B cell (primary cell): ENCODE results near the gene ADAM12. TPM values are rescaled to one million over a fixed set of nuclear protein-coding genes. Genes with fewer than 3 reads are reported as not detected.

ENCODE experiments used
- ATAC-seq: fragments of 200-7000 bp; cut with Tn5 transposase; one replicate; pipeline ENCODE4 v1.10.0; 2021; ENCODE audit warnings: low read depth, mild to moderate bottlenecking, moderate number of reproducible peaks, moderate library complexity
- CTCF ChIA-PET: fragments of 350-600 bp; sonication (Branson Sonifier 250); formaldehyde crosslinking; loops from one replicate; lab custom pipeline; 2021; ENCODE audit warnings: antibody characterized with exemption, inconsistent platforms; lab: Charles Lee
- POLR2A ChIA-PET: fragments of 350-600 bp; sonication (Branson Sonifier 250); formaldehyde crosslinking; loops from one replicate; lab custom pipeline; 2021; ENCODE audit warnings: antibody characterized with exemption; lab: Charles Lee
- DNase-seq: peaks from one replicate; pipeline ENCODE4 v3.0.0; 2013
- H2AFZ ChIP-seq: 2 replicates; pipeline ENCODE4 v1.6.1; 2012; ENCODE audit warnings: mild to moderate bottlenecking, low read depth, low read length; ENCODE audit not compliant: insufficient read depth, poor library complexity, severe bottlenecking
- H3K27ac ChIP-seq, 2 donors: 1 replicate in 1 of 2; 2 replicates in 1 of 2; pipeline ENCODE4 v1.5.1; 2012 to 2013; ENCODE audit warnings: low read length in 2 of 2, mild to moderate bottlenecking in 2 of 2, moderate library complexity in 1 of 2
- H3K27me3 ChIP-seq, 4 experiments: fragments of 200-600 bp in 1 of 4; sonication (generic) in 1 of 4; replicated peaks in 1 of 4; 1 replicate in 2 of 4; 2 replicates in 2 of 4; pipeline versions ENCODE4 v1.6.1 to v1.7.0; 2013 to 2016; ENCODE audit warnings: low read length in 3 of 4, mild to moderate bottlenecking in 2 of 4, mixed read lengths in 1 of 4, moderate library complexity in 1 of 4; ENCODE audit not compliant: insufficient read depth in 4 of 4, control insufficient read depth in 3 of 4; ENCODE audit errors: control extremely low read depth in 1 of 4
- H3K36me3 ChIP-seq, 2 experiments: replicated peaks in 1 of 2; 1 replicate in 1 of 2; 2 replicates in 1 of 2; pipeline versions ENCODE4 v1.6.1 to v1.7.1; 2013; ENCODE audit warnings: low read length in 1 of 2; ENCODE audit not compliant: insufficient read depth in 2 of 2, control insufficient read depth in 1 of 2; ENCODE audit errors: control extremely low read depth in 1 of 2, extremely low read depth in 1 of 2
- H3K4me1 ChIP-seq, 2 donors: fragments of 200-600 bp in 1 of 2; sonication (generic) in 1 of 2; 1 replicate in 1 of 2; 2 replicates in 1 of 2; pipeline versions ENCODE4 v1.5.1 to v1.6.1; 2013 to 2017; ENCODE audit warnings: low read length in 2 of 2; ENCODE audit not compliant: control insufficient read depth in 2 of 2, insufficient read depth in 2 of 2
- H3K4me2 ChIP-seq: replicated peaks from 2 replicates; pipeline ENCODE3; 2012; ENCODE audit warnings: mild to moderate bottlenecking, low read depth, low read length; ENCODE audit not compliant: poor library complexity, severe bottlenecking
- H3K4me3 ChIP-seq, 5 experiments: fragments of 200-600 bp in 1 of 5; sonication (generic) in 1 of 5; 1 replicate in 3 of 5; 2 replicates in 2 of 5; pipeline versions ENCODE4 v1.5.1 to v1.7.0; 2011 to 2016; ENCODE audit warnings: low read length in 4 of 5, mild to moderate bottlenecking in 4 of 5, low read depth in 2 of 5, control low read depth in 1 of 5, moderate library complexity in 1 of 5; ENCODE audit not compliant: insufficient read depth in 1 of 5; ENCODE audit errors: control extremely low read depth in 1 of 5, extremely low read depth in 1 of 5
- H3K79me2 ChIP-seq: fragments of 200-600 bp; sonication (generic); one replicate; pipeline ENCODE4 v1.6.0; 2016; ENCODE audit warnings: low read length; ENCODE audit not compliant: control insufficient read depth, insufficient read depth
- H3K9ac ChIP-seq: fragments of 200-600 bp; sonication (generic); 2 replicates; pipeline ENCODE4 v1.6.1; 2017; ENCODE audit warnings: mild to moderate bottlenecking, low read length, moderate library complexity
- H3K9me3 ChIP-seq, 3 donors: one replicate each; pipeline versions ENCODE4 v1.6.1 to v1.7.1; 2013; ENCODE audit warnings: low read length in 2 of 3; ENCODE audit not compliant: control insufficient read depth in 2 of 3, insufficient read depth in 1 of 3; ENCODE audit errors: control extremely low read depth in 1 of 3
- H4K20me1 ChIP-seq: 2 replicates; pipeline ENCODE4 v1.6.0; 2012; ENCODE audit warnings: mild to moderate bottlenecking, low read length; ENCODE audit not compliant: insufficient read depth, control insufficient read depth, poor library complexity, severe bottlenecking
- H3K27ac Mint-ChIP-seq: one replicate; pipeline ENCODE4 v1.8.0; 2021; ENCODE audit warnings: mixed read lengths
- H3K27me3 Mint-ChIP-seq: one replicate; pipeline ENCODE4 v1.8.0; 2021; ENCODE audit warnings: mixed read lengths
- H3K4me1 Mint-ChIP-seq: one replicate; pipeline ENCODE4 v1.8.0; 2021; ENCODE audit warnings: mixed read lengths
- H3K4me3 Mint-ChIP-seq: one replicate; pipeline ENCODE4 v1.8.0; 2021; ENCODE audit warnings: mixed read lengths
- H3K9me3 Mint-ChIP-seq: one replicate; pipeline ENCODE4 v1.8.0; 2022; ENCODE audit warnings: mixed read lengths; ENCODE audit not compliant: insufficient read depth
- EZH2 ChIP-seq: IDR thresholded peaks from 2 replicates; pipeline ENCODE4 v1.6.1; 2012; ENCODE audit warnings: borderline replicate concordance, low read depth, mild to moderate bottlenecking, moderate library complexity, low read length; ENCODE audit not compliant: insufficient read depth, poor library complexity, severe bottlenecking
- WGBS: methylation state at CpG from one replicate; pipeline ENCODE4 v1.1.5; 2013; ENCODE audit warnings: missing lambda C conversion rate; ENCODE audit not compliant: insufficient coverage; 5-methylcytosine and 5-hydroxymethylcytosine counted together
- intact Hi-C: fragments of 100-400 bp; cut with micrococcal nuclease; formaldehyde crosslinking; loops from one replicate; pipeline ENCODE4 v1.10.0; 2022
- polyA plus RNA-seq: library from polyadenylated mRNA; depleted of rRNA; stranded (reverse); fragments of >200 nt; gene quantifications from 2 replicates; pipeline ENCODE4 v1.2.3, GENCODE V29; 2012
- total RNA-seq, 2 donors: library from RNA; stranded (reverse); fragments of 120-200 nt in 1 of 2; gene quantifications; 1 replicate in 1 of 2; 2 replicates in 1 of 2; pipeline versions ENCODE4 v1.2.3 to v1.2.4, GENCODE V29; 2013 to 2022
- TF ChIP-seq, protein P1 (sequence below): fragments of 200-600 bp; IDR thresholded peaks from one replicate; pipeline ENCODE4 v1.8.0; 2022; ENCODE audit warnings: antibody characterized with exemption, mild to moderate bottlenecking

The ADAM12 gene
- total and polyA plus RNA-seq, 2 donors (not counting 1 experiment from before 2014, with no cell fraction given), result 0.01 to 0.22 TPM

DNA sequence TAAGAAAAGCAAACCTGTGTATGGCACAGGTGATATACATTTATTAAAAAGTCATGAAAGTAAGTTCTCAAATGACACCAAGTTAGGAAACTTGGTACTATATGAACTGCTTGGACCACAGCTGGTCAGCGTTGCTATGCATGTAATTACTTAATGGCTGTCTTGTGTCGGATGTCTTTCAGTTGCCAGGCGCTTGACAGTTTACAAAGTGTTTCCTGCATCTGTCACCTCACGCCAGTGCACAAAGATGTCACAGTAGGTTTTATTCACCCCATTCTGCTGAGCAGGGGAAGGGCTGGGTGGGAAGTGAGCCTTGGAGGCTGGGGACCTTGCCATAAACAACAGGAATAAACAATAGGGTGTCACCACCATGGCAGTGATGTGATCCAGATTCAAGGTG lies 35.8 kb downstream of the ADAM12 start:
- Mint-ChIP-seq H3K9me3 (peaks cover 4% of the 10 kb centered on the region), H3K4me3 (no peak overlapping the region), H3K27me3 (peaks cover 8% of the 10 kb centered on the region), H3K4me1 (no peaks in the 10 kb centered on the region), H3K27ac (no peak overlapping the region)
- ATAC-seq (no peak), DNase-seq (no peak)
- no peaks in the 10 kb centered on the region for H3K36me3 ChIP-seq
- TF ChIP-seq, protein P1, sequence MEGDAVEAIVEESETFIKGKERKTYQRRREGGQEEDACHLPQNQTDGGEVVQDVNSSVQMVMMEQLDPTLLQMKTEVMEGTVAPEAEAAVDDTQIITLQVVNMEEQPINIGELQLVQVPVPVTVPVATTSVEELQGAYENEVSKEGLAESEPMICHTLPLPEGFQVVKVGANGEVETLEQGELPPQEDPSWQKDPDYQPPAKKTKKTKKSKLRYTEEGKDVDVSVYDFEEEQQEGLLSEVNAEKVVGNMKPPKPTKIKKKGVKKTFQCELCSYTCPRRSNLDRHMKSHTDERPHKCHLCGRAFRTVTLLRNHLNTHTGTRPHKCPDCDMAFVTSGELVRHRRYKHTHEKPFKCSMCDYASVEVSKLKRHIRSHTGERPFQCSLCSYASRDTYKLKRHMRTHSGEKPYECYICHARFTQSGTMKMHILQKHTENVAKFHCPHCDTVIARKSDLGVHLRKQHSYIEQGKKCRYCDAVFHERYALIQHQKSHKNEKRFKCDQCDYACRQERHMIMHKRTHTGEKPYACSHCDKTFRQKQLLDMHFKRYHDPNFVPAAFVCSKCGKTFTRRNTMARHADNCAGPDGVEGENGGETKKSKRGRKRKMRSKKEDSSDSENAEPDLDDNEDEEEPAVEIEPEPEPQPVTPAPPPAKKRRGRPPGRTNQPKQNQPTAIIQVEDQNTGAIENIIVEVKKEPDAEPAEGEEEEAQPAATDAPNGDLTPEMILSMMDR, result no peak
- no peak for TF ChIP-seq EZH2
- no peak overlapping the region for H2AFZ ChIP-seq
- H3K4me3 ChIP-seq, result no peak overlapping the region
- no peaks in the 10 kb centered on the region for H3K4me1 ChIP-seq
- ChIA-PET POLR2A (no interaction called here), CTCF (no interaction called here)
- H3K27me3 ChIP-seq, result peaks cover 0 to 3% (median 0%) of the 10 kb centered on the region in 4 experiments
- WGBS, result 58% methylated on average over 2 of the region's 4 CpGs
- H3K79me2 ChIP-seq, result no peaks in the 10 kb centered on the region
- H3K4me2 ChIP-seq, result no peak overlapping the region
- H3K9me3 ChIP-seq, result peaks cover 0 to 13% (median 12%) of the 10 kb centered on the region in 3 donors
- H3K27ac ChIP-seq, result no peak overlapping the region
- intact Hi-C loops, result no loop called here
- no peak overlapping the region for H3K9ac ChIP-seq
- no peaks in the 10 kb centered on the region for H4K20me1 ChIP-seq

DNA sequence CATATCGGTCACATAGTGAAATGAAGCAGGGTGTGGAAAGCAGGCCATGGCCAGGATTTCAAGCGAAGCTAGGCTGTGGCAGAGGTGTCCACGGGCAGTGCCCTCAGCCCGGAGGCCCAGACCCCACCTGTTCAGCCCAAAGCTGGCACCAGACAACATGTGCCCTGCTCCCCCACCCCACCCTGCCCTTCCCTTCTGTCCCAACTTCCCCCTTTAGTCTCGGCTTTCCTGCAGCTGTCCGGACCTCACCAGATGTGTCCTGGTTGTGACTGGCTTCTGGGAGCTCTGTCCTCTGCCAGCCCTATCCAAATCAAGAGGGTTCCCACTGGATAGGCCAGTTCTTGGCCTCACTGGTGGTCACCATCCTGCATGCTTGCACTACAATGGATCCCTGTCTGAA lies 37.3 kb downstream of the ADAM12 start:
- Histone ChIP-seq H3K27me3 (peaks cover 0 to 3% (median 0%) of the 10 kb centered on the region in 4 experiments), H3K4me2 (no peak overlapping the region), H3K4me3 (no peak overlapping the region), H2AFZ (no peak overlapping the region), H3K36me3 (no peaks in the 10 kb centered on the region), H3K9ac (no peak overlapping the region), H3K9me3 (peaks cover 0 to 10% (median 3%) of the 10 kb centered on the region in 3 donors), H4K20me1 (no peaks in the 10 kb centered on the region), H3K4me1 (no peaks in the 10 kb centered on the region), H3K27ac (no peak overlapping the region), H3K79me2 (no peaks in the 10 kb centered on the region)
- 67% methylated on average over 5 of the region's 6 CpGs for WGBS
- POLR2A ChIA-PET, result no interaction called here
- ATAC-seq (no peak), DNase-seq (no peak)
- CTCF ChIA-PET, result no interaction called here
- intact Hi-C loops, result no loop called here
- Mint-ChIP-seq H3K27ac (no peak overlapping the region), H3K27me3 (peaks cover 8% of the 10 kb centered on the region), H3K9me3 (no peaks in the 10 kb centered on the region), H3K4me1 (no peaks in the 10 kb centered on the region), H3K4me3 (no peak overlapping the region)
- TF ChIP-seq EZH2, result no peak
- TF ChIP-seq, protein P1, result no peak
